HL-60/S4 (cell line): ENCODE results near the gene DNAH14.

Experiments used
- in situ Hi-C: fragments of 300-500 bp; cut with MboI; formaldehyde crosslinking; loops from 2 replicates; pipeline ENCODE4 v1.14.3; 2022; ENCODE audit warnings: low sequenced_read_pairs

Gene DNAH14

DNA sequence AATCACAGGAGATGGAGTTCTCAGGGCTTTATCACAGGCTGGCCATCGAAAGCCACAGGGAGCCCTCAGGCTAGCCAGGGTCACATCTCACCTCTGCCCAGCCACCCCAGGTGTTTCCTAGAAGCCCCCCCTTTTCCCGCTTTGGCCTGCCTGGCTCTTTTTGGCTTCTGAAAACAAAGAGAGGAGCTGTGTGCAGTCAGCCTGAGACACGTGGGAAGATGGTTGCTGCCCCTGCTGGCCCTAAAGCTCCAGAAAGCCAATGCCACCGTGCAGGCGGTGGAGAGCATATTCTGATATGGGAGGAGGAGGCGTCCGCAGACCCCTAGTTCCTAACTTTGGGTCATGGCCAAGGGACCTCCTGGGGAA is 517.1 kb downstream of the DNAH14 start:
- in situ Hi-C loops = no loop called here

DNA sequence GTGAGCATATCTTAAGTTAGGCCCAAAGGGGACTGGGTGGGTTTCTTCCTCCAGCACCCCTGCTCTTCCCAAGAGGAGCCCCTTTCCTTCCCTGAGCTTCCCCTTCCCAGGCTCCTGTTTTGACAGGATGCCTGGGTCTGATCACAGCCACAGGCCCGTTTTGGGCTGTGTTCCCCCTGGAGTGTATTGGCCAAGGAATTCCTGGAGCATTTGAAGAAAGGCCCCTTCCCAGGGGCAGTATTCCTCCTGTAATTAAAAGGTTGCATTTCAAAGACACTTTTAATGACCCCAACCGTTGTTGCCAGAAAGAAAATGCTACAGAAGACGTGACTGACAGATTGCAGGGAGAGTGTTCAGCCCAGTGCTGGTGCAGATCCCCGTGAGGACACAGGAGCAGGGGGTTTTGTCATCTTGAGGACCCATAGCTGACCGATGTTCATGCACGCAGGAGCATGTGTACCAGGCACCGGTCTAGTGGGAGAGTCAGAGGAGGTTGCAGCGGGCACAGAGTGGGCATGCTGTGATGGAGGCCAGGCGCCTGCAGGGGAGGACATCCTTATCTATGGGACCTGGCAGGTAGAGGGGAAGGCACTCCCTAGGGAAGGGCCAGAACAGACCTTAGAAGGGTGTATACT is 517.6 kb downstream of the DNAH14 start:
- in situ Hi-C loops = no loop called here

DNA sequence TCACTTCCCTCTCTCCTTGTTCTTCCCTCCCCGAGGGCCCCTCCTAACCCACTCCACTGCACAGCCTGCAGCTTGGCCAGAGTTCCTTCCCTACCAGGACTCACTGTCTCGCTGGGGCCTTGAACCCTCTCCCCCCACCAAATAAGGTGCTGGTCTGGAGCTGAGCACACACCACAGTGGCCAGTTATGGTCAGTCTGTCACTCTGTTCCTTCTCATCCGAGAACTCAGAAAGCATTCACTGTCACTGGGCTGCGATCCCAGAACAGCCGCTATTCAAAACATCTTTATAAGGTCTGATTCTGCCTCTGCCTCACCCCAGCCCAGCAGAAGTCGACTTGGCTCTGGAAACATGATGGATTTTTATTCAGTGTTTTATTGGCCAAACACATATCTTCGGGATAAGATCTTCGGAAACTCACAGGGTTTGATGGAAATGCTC is 518.2 kb downstream of the DNAH14 start:
- in situ Hi-C loops = no loop called here

DNA sequence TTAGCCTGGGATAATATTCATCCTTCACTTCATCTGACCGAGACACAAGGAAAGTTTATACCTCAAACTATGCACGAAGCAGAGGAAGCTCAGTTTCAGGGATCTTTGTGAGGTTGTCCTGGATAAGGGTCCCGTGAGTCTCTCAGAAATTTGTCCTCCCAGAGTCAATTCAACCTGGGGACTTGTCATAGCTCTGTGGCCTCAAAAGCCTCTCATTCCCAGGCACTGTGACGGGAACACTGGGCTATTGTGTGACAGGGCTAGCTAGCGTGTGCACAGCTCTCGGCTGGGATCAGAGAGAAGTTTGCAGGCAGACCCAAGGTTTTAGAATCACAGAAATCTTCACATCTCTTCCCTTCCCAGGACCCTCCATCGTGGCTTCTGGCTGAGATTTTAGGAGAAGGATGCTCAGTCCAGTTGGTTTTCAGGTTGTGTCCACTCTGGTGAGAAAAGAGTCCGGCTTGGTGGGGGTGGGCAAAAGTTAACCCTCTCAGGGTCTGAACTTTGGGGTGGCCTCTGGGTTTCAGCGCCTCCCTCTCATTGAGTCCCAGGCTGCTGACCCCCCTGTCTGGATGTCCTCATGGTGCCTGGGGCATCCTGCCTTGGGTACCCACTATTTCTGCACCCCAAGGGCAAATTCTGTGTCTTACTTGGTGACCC is 518.8 kb downstream of the DNAH14 start:
- in situ Hi-C loops = no loop called here
